H1 (cell line): Measurements from ENCODE around the gene ACACB. TPM values are rescaled to one million over a fixed set of nuclear protein-coding genes. Genes with fewer than 3 reads are reported as not detected.

Experiments used
- CTCF ChIA-PET: fragments of 300-600 bp; sonication (Branson Sonifier 250); formaldehyde crosslinking; loops from one replicate; lab custom pipeline; 2021; ENCODE audit not compliant: partially characterized antibody; lab: Charles Lee
- POLR2A ChIA-PET: fragments of 300-600 bp; sonication (Branson Sonifier 250); formaldehyde crosslinking; loops from one replicate; lab custom pipeline; 2021; ENCODE audit warnings: inconsistent platforms; ENCODE audit not compliant: partially characterized antibody; lab: Charles Lee
- DNase-seq, 2 experiments: peaks; one replicate each; pipeline versions ENCODE4 v3.0.0 to v3.0.0-alpha.2; 2010 to 2022; ENCODE audit warnings: low spot score in 2 of 2, low read depth in 1 of 2, mixed read lengths in 1 of 2
- FAIRE-seq: peaks from 2 replicates; lab custom pipeline; 2011; peaks lifted over from hg19 to GRCh38; lab: Jason Lieb, UNC
- H2AFZ ChIP-seq: 2 replicates; pipeline ENCODE4 v1.8.1; 2012; ENCODE audit warnings: low read length, inconsistent platforms
- H2AK5ac ChIP-seq: 2 replicates; pipeline ENCODE4 v1.6.1; 2013; ENCODE audit warnings: low read depth, low read length
- H2BK120ac ChIP-seq: replicated peaks from 2 replicates; pipeline ENCODE3; 2013; ENCODE audit warnings: low read depth, low read length, inconsistent platforms
- H2BK12ac ChIP-seq: 2 replicates; pipeline ENCODE4 v1.6.1; 2013; ENCODE audit warnings: low read depth, low read length
- H2BK15ac ChIP-seq: 2 replicates; pipeline ENCODE4 v1.6.1; 2013; ENCODE audit warnings: low read length
- H2BK20ac ChIP-seq: 2 replicates; pipeline ENCODE4 v1.6.1; 2013; ENCODE audit warnings: low read length
- H2BK5ac ChIP-seq: 2 replicates; pipeline ENCODE4 v1.6.1; 2013; ENCODE audit warnings: low read depth, low read length
- H3K14ac ChIP-seq: 2 replicates; pipeline ENCODE4 v1.6.1; 2013; ENCODE audit warnings: inconsistent platforms; ENCODE audit not compliant: insufficient read length
- H3K18ac ChIP-seq: 2 replicates; pipeline ENCODE4 v1.6.1; 2013; ENCODE audit warnings: low read length; ENCODE audit errors: extremely low read depth
- H3K23ac ChIP-seq: 2 replicates; pipeline ENCODE4 v1.6.1; 2013; ENCODE audit warnings: inconsistent platforms; ENCODE audit not compliant: insufficient read length
- H3K23me2 ChIP-seq: 2 replicates; pipeline ENCODE4 v1.6.1; 2013; ENCODE audit warnings: low read depth, low read length
- H3K27ac ChIP-seq: 2 replicates; pipeline ENCODE4 v1.6.1; 2011; ENCODE audit warnings: low read depth, low read length, inconsistent platforms
- H3K27me3 ChIP-seq, 4 experiments: replicated peaks in 1 of 4; 1 replicate in 1 of 4; 2 replicates in 3 of 4; pipeline versions ENCODE4 v1.6.1 to v1.8.1; 2011 to 2013; ENCODE audit warnings: low read length in 3 of 4, mild to moderate bottlenecking in 3 of 4, inconsistent platforms in 2 of 4, mixed read lengths in 2 of 4, moderate library complexity in 1 of 4; ENCODE audit not compliant: control insufficient read depth in 3 of 4, insufficient read depth in 3 of 4; ENCODE audit errors: extremely low read depth in 1 of 4
- H3K36me3 ChIP-seq, 4 experiments: 2 replicates each; pipeline versions ENCODE4 v1.6.1 to v1.8.1; 2011 to 2013; ENCODE audit warnings: mild to moderate bottlenecking in 4 of 4, low read length in 3 of 4, moderate library complexity in 2 of 4, control low read depth in 1 of 4, inconsistent platforms in 1 of 4; ENCODE audit not compliant: insufficient read depth in 4 of 4, control insufficient read depth in 2 of 4
- H3K4ac ChIP-seq: replicated peaks from 2 replicates; pipeline ENCODE3; 2013; ENCODE audit warnings: low read length, low read depth, mixed read lengths, inconsistent platforms; ENCODE audit not compliant: insufficient read length
- H3K4me1 ChIP-seq, 4 experiments: replicated peaks in 1 of 4; 1 replicate in 1 of 4; 2 replicates in 3 of 4; pipeline versions ENCODE4 v1.6.1 to v1.8.1; 2011 to 2013; ENCODE audit warnings: low read length in 3 of 4, inconsistent platforms in 2 of 4, mixed read lengths in 1 of 4; ENCODE audit not compliant: insufficient read depth in 4 of 4, control insufficient read depth in 3 of 4
- H3K4me2 ChIP-seq, 2 experiments: 2 replicates each; pipeline versions ENCODE4 v1.6.1 to v1.8.1; 2011 to 2013; ENCODE audit warnings: low read depth in 2 of 2, low read length in 2 of 2, control low read depth in 1 of 2, inconsistent platforms in 1 of 2, mild to moderate bottlenecking in 1 of 2; ENCODE audit not compliant: insufficient read depth in 1 of 2
- H3K4me3 ChIP-seq, 4 experiments: fragments of 200-600, 300-600 bp in 1 of 4; sonication (generic), shearing (Covaris generic), sonication (Bioruptor Twin) in 1 of 4; 2 replicates each; pipeline versions ENCODE4 v1.5.1 to v1.8.1; 2011 to 2016; ENCODE audit warnings: low read length in 4 of 4, low read depth in 3 of 4, control low read depth in 2 of 4, inconsistent platforms in 2 of 4, mild to moderate bottlenecking in 2 of 4, mixed read lengths in 1 of 4, moderate library complexity in 1 of 4; ENCODE audit not compliant: insufficient read depth in 2 of 4; ENCODE audit errors: extremely low read depth in 1 of 4
- H3K56ac ChIP-seq: replicated peaks from 2 replicates; pipeline ENCODE3; 2013; ENCODE audit warnings: low read depth, mild to moderate bottlenecking, mixed read lengths, low read length, inconsistent platforms; ENCODE audit not compliant: insufficient read length
- H3K79me1 ChIP-seq: 2 replicates; pipeline ENCODE4 v1.6.1; 2013; ENCODE audit warnings: low read depth, low read length, control low read depth
- H3K79me2 ChIP-seq, 2 experiments: 2 replicates each; pipeline versions ENCODE4 v1.6.1 to v1.8.1; 2012 to 2013; ENCODE audit warnings: low read length in 2 of 2, mild to moderate bottlenecking in 2 of 2, inconsistent platforms in 1 of 2; ENCODE audit not compliant: insufficient read depth in 2 of 2, control insufficient read depth in 1 of 2
- H3K9ac ChIP-seq, 4 experiments: replicated peaks in 1 of 4; 1 replicate in 1 of 4; 2 replicates in 3 of 4; pipeline versions ENCODE4 v1.6.1 to v1.8.1; 2011 to 2013; ENCODE audit warnings: low read depth in 3 of 4, low read length in 3 of 4, control low read depth in 2 of 4, mild to moderate bottlenecking in 2 of 4, moderate library complexity in 2 of 4, inconsistent platforms in 1 of 4; ENCODE audit errors: extremely low read depth in 1 of 4
- H3K9me3 ChIP-seq, 2 experiments: 2 replicates each; pipeline versions ENCODE4 v1.6.1 to v1.8.1; 2012 to 2013; ENCODE audit warnings: mild to moderate bottlenecking in 2 of 2, moderate library complexity in 2 of 2, control low read depth in 1 of 2, inconsistent platforms in 1 of 2, low read depth in 1 of 2, low read length in 1 of 2, mixed read lengths in 1 of 2; ENCODE audit not compliant: insufficient read depth in 2 of 2
- H4K20me1 ChIP-seq, 2 experiments: replicated peaks in 1 of 2; 2 replicates each; pipeline versions ENCODE3 to v1.8.1; 2011 to 2013; ENCODE audit warnings: inconsistent platforms in 2 of 2, low read length in 2 of 2, mild to moderate bottlenecking in 1 of 2; ENCODE audit not compliant: insufficient read depth in 2 of 2, control insufficient read depth in 1 of 2
- H4K5ac ChIP-seq: 2 replicates; pipeline ENCODE4 v1.6.1; 2013; ENCODE audit warnings: low read length, low read depth, mixed read lengths, inconsistent platforms; ENCODE audit not compliant: insufficient read length
- H4K8ac ChIP-seq: 2 replicates; pipeline ENCODE4 v1.8.0; 2013; ENCODE audit warnings: mild to moderate bottlenecking, moderate library complexity, low read length, inconsistent platforms; ENCODE audit not compliant: insufficient read depth; ENCODE audit errors: extremely low read depth
- H4K91ac ChIP-seq: replicated peaks from 2 replicates; pipeline ENCODE3; 2013; ENCODE audit warnings: low read length, mixed read lengths, inconsistent platforms; ENCODE audit not compliant: insufficient read length
- EGR1 ChIP-seq: IDR thresholded peaks from 2 replicates; pipeline ENCODE4 v1.6.1; 2011; ENCODE audit warnings: low read depth, low read length, borderline replicate concordance
- MAX ChIP-seq: IDR thresholded peaks from 2 replicates; pipeline ENCODE4 v1.6.1; 2012; ENCODE audit warnings: inconsistent platforms
- NRF1 ChIP-seq: IDR thresholded peaks from 2 replicates; pipeline ENCODE4 v1.6.1; 2011; ENCODE audit warnings: mild to moderate bottlenecking, low read depth, low read length, improper control_type of control experiment
- USF2 ChIP-seq: IDR thresholded peaks from 2 replicates; pipeline ENCODE4 v1.6.1; 2011; ENCODE audit warnings: low read length, improper control_type of control experiment
- WGBS, 2 experiments: shearing (Covaris generic) in 1 of 2; methylation state at CpG; one replicate each; pipeline versions ENCODE4 v1.1.6 to v1.1.7; 2013 to 2015; ENCODE audit warnings: low lambda C conversion rate in 2 of 2, mixed read lengths in 2 of 2, inconsistent platforms in 1 of 2, low coverage in 1 of 2, missing lambda C conversion rate in 1 of 2; ENCODE audit not compliant: insufficient replicate concordance in 2 of 2, insufficient coverage in 1 of 2, insufficient read length in 1 of 2; ENCODE audit errors: extremely low coverage in 1 of 2, missing lambda C conversion rate in 1 of 2; 5-methylcytosine and 5-hydroxymethylcytosine counted together
- polyA plus RNA-seq, 7 experiments: library from polyadenylated mRNA; depleted of rRNA in 3 of 7; stranded (reverse) in 5 of 7; unstranded in 2 of 7; fragments of >200 nt in 5 of 7; fragments of 200-250 nt in 2 of 7; gene quantifications; 1 replicate in 5 of 7; 2 replicates in 1 of 7; 4 replicates in 1 of 7; pipeline versions ENCODE4 v1.2.1 to v1.2.3, GENCODE V29; 2011 to 2013; ENCODE audit warnings: missing spikeins in 2 of 7, mixed read lengths in 2 of 7
- total RNA-seq: library from RNA; stranded (reverse); fragmentation: NEBNext Ultra II Directional; extraction: Animal tissue kit (Norgen Biotek cat#: 25700); gene quantifications from 2 replicates; pipeline ENCODE4 v1.2.1, GENCODE V29; 2021

The ACACB gene
- total and polyA plus RNA-seq, 2 of the 8 experiments (the other 6 are each of a cell fraction or from before 2014, with no cell fraction given): 5.8 to 15.3 TPM

- H2AK5ac ChIP-seq: no peak overlapping the region
- no peak for FAIRE-seq
Observed at GRCh38 chr12:109284392-109284791, 168.0 kb downstream of the ACACB start.

More at GRCh38 chr12:109284392-109284791, 168.0 kb downstream of the ACACB start:
- no peak for TF ChIP-seq MAX
- TF ChIP-seq EGR1: no peak
- TF ChIP-seq NRF1: no peak
- no peak for TF ChIP-seq USF2
- TF ChIP-seq, all 59 proteins: peak for 0
- no peaks in the 10 kb centered on the region for H3K23me2 ChIP-seq
- H4K20me1 ChIP-seq: no peaks in the 10 kb centered on the region
- ChIA-PET CTCF (interaction anchor here (0.9 kb wide), 1 partner anchor 43 kb away, joined by 3 read pairs; no protein-coding TSS in a partner anchor), POLR2A (no interaction called here)
- H3K79me2 ChIP-seq: no peaks in the 10 kb centered on the region
- H4K5ac ChIP-seq: no peak overlapping the region
- no peak overlapping the region for H4K91ac ChIP-seq
- H3K4me1 ChIP-seq: no peaks in the 10 kb centered on the region; a peak in 2 of 7 replicates
- H3K27me3 ChIP-seq: no peaks in the 10 kb centered on the region
- no peak overlapping the region for H2BK15ac ChIP-seq
- DNase-seq: no peak
- no peak overlapping the region for H3K4ac ChIP-seq
- H2BK120ac ChIP-seq: no peak overlapping the region
- no peak overlapping the region for H3K23ac ChIP-seq
- H4K8ac ChIP-seq: no peak overlapping the region
- no peak overlapping the region for H2BK12ac ChIP-seq
- no peak overlapping the region; the same call in 1 of the 2 replicates for H2BK5ac ChIP-seq
- no peak overlapping the region for H3K18ac ChIP-seq
- H3K36me3 ChIP-seq: no peaks in the 10 kb centered on the region
- no peak overlapping the region for H3K9ac ChIP-seq
- no peaks in the 10 kb centered on the region for H3K9me3 ChIP-seq
- no peak overlapping the region for H3K4me3 ChIP-seq
- H3K14ac ChIP-seq: no peak overlapping the region
- no peak overlapping the region for H3K56ac ChIP-seq
- H3K4me2 ChIP-seq: no peak overlapping the region
- no peaks in the 10 kb centered on the region for H3K79me1 ChIP-seq
- H3K27ac ChIP-seq: no peak overlapping the region
- H2AFZ ChIP-seq: no peak overlapping the region
- H2BK20ac ChIP-seq: no peak overlapping the region
- 92% methylated on average over 14 of the region's 20 CpGs; no CpG with 5 or more reads in 1 of the 2 experiments for WGBS, 2 experiments
